Mammary epithelial cell (primary cell): ENCODE measurements around the gene USPL1.

Experiments used
- CTCF ChIP-seq, 2 donors: IDR thresholded peaks in 1 of 2; conservative IDR thresholded peaks in 1 of 2; 2 replicates each; pipeline ENCODE4 v1.5.1; 2011 to 2012; ENCODE audit warnings: inconsistent platforms in 2 of 2, low read length in 2 of 2, mild to moderate bottlenecking in 2 of 2, control low read depth in 1 of 2, low read depth in 1 of 2; ENCODE audit not compliant: insufficient read depth in 1 of 2; ENCODE audit errors: extremely low read depth in 1 of 2
- EZH2 ChIP-seq: IDR thresholded peaks from 2 replicates; pipeline ENCODE4 v1.6.1; 2012; ENCODE audit warnings: low read length, inconsistent platforms, borderline replicate concordance

GRCh38 chr13:30638301-30638700, 20.6 kb downstream of the USPL1 start:
- TF ChIP-seq CTCF (conservative IDR thresholded peaks at IDR 0.05 in 1 of 2, IDR thresholded peaks at IDR 0.05 in 1 of 2; ENCODE audit: extremely low read depth in 1 of 2, insufficient read depth in 1 of 2, low read depth in 1 of 2, low read length in 2 of 2) = no peak
- TF ChIP-seq EZH2 = no peak
